NCI-H1048 (cell line): ENCODE data around the gene CMTM1.
"Not testable (repeated sequence)": the region's sequence is repeated elsewhere in the genome, so short reads cannot be mapped to it uniquely, and the experiment has no call there.

Source experiments
- DNase-seq: peaks from one replicate; lab custom pipeline; 2025; lab: John Stamatoyannopoulos, UW

Gene CMTM1

DNA sequence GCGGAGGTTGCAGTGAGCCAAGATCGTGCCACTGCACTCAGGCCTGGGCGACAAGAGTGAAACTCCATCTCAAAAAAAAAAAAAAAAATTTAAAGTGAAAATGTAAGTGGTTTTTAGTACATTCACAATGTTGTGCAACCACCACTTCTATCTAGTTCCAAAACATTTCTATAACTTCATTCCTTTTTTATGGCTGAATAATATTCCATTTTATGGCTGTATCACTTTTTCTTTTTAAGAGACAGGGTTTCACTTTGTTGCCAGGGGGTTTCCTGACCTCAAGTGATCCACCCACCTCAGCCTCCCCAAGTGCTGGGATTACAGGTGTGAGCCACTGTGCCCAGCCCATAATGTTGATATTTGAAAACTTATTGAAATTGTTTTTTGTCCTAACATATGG, 26.6 kb downstream of the CMTM1 start:
- DNase-seq = no peak

DNA sequence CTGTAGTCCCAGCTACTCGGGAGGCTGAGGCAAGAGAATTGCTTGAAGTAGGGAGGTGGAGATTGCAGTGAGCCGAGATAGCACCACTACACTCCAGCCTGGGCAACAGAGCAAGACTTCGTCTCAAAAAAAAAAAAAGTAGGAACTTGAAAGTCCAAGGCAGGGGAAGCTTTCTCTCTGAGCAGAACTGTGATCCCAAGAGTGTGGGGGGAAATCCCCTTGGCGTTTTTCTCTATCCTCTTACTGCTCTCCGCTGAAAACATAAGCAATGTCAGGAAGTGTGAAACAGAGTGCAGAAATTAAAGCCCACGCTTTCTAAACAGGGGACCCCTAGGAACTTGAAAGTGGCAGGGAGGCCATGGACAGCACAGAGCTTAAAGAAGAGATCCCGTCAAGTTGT, 28.5 kb downstream of the CMTM1 start:
- no peak for DNase-seq

DNA sequence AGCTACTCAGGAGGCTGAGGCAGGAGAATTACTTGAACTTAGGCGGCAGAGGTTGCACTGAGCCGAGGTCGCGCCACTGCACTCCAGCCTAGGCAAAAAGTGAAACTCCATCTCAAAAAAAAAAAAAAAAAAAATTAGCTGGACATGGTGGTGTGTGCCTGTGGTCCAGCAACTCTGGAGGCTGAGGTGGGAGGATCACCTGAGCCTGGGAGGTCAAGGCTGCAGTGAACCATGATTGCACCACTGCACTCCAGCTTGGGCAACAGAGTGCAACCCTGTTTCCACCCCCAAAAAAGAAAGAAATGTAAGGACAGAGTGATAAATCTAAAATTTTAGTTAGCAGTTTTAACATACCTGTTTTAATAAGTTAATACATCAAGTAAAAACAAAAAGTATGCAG, 30.3 kb downstream of the CMTM1 start:
- DNase-seq = not testable (repeated sequence)

DNA sequence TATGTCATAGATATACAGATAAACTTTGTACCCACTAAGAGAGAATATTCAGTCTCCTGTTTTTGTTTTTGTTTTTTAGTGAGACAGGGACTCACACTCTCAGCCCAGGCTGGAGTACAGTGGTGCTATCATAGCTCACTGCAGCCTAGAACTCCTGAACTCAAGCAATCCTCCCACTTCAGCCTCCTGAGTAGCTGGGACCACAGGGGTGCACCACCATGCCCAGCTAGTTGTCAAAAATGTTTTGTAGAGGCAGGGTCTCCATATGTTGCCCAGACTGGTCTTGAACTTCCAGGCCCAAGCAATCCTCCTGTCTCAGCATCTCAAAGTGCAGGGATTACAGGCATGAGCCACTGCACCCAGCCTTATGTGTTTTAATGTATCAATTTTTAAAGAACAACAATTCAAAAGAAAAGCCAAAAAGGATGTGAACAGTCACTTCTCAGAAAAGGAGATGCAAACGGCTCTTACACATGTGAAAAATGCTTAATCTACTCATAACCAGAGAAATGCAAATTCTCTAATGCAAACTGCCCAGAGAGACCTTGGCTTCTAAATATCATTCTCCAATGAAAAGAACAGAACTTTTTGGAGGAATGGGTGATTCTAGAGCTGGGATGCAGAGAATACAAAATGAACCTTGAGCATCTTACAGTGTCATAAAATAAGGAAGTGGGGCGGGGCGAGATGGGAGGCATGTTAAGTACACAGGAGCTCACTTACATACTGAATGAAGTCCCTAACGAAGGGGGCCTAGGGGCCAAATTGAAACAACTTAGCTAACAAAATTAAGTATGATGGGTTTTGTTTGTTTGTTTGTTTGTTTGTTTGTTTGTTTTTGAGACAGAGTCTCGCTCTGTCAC, 31.0 kb downstream of the CMTM1 start:
- no peak for DNase-seq

DNA sequence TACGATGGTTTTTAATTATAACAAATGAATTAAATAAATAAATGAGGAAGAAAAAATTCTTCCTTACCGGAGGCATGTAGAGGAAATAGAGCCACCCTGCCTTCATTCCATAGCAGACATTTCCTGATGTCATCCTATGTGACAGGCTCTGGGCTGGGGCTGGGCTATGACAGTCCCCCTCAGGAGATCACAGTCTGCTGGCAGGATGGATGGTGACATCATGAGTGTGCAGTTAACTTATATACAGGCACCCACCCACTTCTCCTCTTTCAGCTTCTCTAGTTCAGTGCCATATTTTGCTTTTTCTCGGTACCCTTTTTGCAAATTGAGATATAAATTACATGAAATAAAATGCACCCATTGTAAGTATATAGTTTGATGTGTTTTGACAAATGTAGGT, 31.9 kb downstream of the CMTM1 start:
- no peak for DNase-seq

DNA sequence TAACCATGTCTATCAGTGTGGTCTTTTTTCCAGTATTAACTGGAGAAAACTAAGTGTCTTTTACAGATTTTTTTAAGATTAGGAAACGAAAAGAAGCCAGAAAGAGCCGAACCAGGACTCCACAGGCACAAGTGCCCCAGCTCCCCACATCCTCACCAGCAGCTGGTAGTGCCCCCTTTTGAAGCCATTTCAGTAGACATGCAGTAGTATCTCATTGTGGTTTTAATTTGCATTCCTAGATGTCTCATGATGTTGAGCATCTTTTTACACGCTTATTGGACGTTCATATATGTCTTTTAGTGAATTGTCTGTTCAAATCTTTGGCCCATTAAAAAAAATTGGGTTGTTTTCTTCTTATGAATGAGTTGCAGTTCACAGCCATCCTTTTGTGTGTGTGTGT, 33.5 kb downstream of the CMTM1 start:
- DNase-seq = no peak

DNA sequence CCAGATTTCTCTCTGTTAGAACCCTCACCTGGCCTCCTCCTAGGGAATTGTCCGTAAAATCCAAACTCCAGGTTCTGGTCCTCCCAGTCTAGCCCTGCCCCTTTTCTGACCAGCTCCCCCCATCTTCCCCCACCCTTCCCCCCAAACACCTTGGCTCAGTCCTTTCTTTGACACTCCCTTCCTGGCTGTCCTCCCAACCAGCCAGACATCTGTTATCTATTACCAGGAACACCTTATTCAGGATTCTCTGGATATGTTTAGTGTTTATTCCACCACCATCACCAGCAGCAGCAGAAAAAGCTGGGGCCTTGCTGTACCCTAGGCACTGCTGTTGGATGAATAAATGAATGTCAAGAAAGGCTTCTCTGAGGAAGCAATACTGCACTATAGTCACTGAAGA, 34.2 kb downstream of the CMTM1 start:
- no peak for DNase-seq

DNA sequence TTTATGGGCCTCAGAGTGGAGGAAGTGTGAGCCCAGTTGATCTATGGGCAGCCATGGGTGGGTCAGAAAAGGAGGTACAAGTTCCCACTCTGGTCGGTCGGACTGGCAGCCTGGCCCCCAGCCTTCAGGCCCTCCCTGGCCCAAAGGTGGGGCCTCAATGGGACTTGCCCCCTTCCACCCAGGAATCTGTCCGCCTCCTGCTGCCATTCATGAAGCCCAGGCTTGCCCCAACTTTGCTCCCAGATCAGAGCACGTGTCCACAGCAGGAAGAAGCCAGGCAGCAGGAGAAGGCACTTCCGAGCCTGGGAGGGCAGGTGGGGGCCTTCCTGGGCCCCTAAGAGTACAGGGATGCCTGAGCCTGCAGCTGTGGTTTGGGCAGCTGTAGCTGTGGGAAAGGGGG, 35.2 kb downstream of the CMTM1 start:
- no peak for DNase-seq

DNA sequence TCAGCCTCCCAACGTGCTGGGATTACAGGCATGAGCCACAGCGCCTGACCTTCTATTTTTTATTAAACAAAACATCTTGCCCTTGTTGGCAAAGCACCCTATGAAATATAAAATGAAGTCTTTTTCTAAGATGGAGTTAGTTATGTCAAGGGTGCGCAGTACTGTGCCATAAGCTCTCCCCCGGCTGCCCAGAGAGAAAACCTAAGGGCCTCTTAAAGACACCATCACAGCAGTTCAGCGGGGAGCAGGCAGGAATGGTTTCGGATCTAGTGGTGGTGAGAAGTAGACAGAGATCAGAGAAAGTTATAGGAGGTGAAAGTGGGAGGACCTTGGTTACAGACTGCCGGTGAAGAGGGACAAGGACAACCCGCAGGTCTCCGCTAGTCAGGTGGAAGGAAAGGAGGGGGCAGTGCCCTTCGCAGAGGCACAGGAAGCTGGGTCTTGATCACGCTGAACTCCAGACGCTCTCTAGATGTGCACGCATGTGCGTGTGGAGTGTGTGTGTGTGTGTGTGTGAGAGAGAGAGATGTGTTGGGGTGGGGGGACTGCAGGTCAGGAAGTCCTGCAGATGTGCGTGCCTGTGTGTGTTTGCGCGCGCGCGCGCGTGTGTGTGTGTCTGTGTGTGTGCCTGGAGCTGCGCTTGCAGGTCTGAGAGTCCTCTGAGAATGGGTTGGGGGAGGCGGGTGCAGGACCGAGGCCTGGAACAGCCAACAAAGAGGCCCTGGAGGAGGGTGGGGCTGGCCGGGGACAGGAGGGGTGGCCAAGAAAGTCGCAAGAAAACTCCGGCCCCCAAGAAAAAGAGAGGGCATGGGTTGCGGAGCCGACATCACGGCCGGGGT, 37.5 kb downstream of the CMTM1 start:
- no peak for DNase-seq

DNA sequence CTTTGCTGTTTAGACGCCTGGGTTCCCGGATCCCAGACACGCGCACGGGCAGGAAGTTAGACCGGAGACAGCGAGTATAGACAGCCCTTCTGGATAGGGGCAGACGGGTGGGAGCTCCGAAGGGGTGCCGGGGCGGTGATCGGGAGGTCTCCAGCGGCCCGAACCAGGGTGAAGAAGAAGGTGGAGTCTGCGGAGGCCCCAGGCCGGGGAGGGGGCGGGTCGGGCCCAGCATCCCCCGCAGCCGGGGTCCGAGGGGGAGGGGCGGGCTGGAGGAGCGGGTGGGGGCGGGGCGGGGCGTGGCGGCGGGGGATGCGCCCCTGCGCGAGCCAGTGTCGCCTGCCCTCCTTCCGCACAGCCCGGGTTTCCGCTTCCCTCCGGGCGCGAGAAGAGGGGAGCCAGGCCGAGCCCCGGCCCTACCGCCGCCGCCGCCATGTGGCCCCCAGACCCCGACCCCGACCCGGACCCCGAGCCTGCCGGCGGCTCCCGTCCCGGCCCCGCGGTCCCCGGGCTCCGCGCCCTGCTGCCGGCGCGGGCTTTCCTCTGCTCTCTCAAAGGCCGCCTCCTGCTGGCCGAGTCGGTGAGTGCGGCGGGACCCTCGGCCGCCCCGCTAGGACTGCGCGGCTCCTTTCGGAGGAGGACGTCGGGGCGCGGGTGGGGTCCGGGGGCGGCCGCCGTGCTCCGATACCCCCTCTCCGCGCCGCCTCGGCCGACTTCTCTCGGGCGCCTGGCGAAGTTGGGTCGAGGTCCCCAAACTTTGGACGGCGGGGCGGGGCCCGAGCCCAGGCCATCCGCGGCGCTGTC, 38.3 kb downstream of the CMTM1 start, which contains the start of gene CMTM3:
CMTM3 (plus strand) TSS at position 329 of the 801 bp plus-strand sequence; CDS start at position 431, 102 bp downstream.
- peak; percentile 13 for DNase-seq

DNA sequence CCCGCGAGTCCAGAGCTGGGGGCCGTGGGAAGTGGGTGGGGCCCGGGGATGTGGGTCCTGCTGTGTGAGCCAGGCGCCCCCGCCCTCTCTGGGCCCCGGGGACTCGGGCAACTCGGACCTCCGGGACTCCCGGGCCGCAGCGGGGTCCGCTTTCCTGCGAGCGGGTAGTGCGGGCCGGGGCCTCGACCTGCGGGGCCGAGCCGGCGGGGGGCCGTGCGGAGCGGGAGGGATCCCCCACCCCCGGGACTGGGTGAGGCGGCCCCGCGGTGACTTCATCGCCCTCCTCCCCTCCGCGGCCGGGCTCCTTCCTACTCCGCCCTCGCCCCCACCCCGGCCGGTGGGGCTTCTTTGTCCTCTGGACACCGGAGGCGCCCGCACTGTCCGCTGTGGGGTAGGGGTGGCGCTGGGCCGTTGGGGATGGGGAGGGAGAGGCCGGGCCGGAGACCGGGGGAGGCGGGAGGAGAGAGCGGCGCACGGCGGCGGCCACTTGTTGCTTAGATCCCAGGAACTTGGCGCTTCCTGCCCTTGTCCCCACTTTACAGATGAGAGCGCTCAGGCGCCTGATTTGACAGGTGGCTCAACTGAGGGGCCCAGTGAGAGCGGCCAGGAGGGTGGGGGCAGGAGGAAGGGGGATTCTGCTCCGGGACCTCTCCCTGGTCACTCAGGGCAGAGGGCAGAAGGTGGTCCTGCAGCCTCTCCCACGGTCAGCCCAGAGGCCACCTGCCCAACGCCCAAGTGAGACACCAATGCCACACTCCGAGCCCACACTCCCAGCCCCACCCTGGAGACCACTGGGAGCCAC, 39.1 kb downstream of the CMTM1 start:
- no peak for DNase-seq

DNA sequence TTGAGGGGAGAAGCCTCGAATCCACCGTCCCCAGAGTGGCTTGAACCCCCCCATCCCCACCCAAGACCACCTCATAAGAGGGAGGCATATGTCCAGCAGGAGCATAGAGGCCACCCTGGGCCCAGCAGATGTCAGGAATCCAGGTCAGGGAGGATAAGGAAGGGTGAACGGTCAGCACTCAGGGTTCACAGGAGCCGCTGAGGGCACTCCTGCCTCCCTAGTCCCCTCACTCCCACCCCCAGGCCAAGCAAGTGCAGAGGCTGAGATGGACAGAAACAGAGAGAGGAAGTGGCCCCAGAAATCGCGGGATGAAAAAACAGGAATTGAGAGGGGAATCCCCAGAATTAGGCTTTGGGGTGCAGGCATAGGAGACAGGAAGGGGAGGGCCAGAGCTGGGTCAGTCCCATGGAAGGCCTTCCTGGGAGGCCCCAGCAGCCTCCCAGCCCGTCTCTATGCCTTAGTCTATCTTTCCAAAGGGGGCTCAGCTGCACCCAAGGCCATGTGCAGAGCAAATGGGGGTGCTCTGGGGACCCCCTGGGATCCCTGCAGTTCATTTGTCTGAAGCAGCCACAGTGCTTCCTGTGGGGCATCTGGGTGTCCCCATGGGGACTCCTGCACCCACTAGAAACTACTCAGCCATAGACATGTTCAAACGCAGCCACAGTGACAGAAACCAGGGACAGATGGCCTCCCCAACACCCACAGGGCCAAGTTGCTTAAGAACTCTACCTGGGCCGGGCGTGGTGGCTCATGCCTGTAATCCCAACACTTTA, 39.9 kb downstream of the CMTM1 start:
- DNase-seq = no peak

DNA sequence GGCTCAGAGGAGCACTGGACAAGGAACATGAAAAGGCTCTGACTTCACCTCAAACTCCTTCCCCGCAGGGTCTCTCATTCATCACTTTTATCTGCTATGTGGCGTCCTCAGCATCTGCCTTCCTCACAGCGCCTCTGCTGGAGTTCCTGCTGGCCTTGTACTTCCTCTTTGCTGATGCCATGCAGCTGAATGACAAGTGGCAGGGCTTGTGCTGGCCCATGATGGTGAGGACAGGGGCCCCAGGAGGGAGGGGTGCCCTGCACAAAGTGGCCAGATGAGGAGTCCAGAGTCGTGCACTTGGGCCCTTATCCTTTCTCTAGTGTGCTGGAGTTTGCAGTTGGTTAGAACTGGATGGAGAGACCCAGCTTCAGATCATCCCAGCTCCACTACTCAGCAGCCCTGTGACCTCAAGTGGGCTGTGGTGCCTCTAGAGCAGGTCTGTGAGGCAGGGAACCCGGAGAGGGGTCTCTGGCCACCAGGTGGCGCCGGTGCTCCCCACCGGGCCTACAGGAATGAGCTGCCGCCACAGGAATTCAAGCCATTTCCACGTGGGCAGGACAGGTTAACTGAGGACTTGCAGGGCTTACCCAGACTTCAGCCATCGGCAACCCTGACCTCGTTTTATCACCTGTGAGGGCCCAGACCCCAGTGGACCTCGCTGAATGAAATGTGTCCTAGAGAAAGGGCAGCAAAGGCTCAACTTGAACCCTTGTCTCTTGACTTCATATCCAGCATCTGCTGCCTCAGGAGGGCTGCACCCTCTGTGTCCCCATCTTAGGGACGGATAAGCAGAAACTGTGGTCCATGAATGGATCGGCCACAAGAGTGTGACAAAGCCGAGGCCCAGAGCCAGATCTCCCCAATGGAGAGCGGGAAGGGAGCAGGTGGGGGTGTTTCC, 42.3 kb downstream of the CMTM1 start:
- no peak for DNase-seq

DNA sequence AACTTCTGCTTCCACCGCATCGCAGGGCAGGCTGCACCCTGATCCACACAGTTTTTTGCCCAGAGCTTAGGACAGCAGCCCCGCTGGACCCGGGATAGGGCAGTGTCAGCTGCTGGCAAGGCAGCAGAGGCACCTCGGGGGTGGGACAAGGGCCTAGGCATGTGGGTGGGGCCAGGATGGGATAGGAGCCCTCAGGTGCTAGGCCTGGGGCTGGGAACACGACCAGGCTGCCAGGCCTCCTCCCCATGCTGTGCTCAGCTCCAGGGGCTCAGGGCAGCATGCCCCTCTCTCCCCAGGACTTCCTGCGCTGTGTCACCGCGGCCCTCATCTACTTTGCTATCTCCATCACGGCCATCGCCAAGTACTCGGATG, 42.9 kb downstream of the CMTM1 start:
- no peak for DNase-seq

DNA sequence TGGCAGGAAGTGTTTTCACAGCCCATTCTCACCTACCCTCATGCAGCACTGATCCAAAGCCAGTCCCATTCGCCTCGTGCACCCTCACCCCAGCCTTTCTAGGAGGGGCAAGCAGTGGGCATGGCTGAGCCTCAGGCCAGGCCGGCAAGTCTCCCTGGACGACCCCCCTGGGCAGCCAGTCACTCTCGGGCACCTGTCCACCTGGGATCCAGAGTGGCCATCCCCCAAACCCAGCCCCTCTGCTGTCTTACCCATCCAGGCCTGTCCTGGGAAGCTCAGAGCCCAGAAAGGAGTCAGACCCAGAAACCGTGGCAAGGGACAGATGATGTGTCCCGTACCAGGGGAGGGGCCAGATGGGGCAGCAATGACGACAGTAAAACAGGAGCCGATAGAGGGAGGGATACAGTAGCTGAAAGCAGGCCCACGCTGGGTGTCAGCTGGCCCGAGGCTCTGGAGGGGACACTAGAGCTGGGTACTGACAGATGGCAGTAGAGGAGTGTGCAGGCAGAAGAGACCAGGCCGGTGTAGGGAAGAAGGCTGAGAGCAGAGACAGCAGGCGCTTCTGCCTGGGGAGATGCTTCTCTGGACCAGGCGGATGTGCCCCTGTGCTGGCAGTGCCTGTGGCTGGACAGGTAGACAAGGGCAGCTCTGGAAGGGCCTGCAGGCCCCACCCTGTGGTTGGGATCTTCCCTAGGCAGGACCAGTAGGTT, 44.0 kb downstream of the CMTM1 start:
- DNase-seq = no peak

DNA sequence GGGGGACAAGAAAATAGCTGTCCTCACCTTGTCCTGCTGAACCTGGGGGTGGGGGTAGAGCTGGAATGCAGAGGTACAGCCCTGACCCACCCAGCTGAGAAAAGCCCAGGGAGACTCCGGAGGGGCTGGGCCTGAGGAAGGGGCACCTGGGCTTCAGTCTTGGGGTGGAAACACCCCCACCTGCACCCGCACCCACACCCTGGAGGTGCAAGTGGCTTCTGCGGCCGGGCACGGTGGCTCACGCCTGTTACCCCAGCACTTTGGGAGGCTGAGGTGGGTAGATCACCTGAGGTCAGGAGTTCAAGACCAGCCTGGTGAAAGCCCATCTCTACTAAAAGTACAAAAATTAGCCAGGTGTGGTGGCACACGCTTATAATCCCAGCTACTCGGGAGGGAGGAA, 45.7 kb downstream of the CMTM1 start:
- DNase-seq = not testable (repeated sequence)

DNA sequence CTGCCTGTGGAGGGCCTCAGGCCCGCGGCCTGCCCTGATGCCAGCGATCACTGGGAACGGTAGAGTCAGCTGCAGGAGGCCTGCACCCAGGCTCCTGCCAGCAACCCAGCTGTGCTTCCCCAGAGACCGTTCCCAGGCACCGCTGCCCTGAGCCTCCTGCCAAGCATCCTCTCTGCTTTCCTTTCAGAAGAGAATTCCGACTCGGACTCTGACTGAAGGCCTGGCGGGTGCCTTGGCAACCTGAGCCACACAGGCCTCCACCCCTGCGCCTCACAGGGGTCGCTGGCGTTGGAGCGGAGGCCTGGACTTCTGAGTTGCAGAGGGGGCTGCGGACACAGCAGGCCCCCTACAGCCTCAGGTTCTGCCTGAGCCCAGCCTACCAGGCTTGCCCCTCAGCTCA, 46.2 kb downstream of the CMTM1 start:
- no peak for DNase-seq

DNA sequence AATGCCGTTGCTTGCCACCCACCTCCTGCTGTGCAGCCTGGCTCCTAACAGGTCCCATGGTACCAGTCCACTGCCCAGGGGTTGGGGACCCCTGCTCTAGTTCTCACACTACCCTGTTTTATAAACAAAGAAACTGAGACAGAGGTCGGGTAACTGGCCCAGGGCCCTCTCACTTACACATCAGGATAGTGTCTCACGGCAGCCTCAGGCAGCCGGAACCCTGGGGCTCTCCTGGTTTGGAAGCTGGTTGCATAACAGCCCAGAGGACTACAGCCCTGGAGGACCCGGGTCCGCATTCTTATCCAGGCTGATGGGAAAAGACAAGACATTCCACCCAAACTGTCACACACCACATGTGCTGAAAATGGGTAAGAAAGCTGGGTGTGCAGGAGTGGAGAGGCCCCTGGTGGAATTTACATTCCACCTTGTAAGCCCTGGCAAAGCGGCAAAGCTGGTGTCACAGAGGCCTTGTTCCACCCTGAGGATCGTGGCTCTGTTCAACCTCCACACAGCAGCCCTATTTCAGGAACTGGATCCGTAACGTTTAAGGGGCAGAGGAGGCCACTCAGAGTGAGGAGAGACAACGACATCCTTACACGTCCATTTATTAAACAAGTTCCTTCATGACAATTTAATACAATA, 48.0 kb downstream of the CMTM1 start:
- no peak for DNase-seq

DNA sequence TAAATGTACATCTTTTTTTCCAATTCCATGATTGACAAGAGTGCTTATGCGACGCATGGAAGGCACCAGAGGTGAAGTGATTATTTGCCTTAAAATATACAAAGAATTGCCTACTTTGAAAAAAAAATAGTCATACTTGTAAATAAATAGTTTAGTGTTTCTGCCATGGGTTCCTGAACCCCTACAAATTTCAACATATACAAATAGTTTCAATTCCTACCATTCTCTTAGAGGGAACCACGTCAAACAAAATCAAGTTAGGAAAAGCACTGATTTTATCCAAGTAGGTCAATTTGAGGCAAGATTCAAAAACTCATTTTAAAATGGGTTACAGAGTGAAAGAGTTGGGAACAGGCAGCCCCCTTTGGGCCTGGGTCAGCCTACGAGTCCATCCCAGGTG, 49.9 kb downstream of the CMTM1 start:
- no peak for DNase-seq
